GDM1 (cell line): ENCODE measurements around the gene TPBGL.

Source experiments
- DNase-seq: peaks from one replicate; lab custom pipeline; 2025; lab: John Stamatoyannopoulos, UW

Gene TPBGL, protein sequence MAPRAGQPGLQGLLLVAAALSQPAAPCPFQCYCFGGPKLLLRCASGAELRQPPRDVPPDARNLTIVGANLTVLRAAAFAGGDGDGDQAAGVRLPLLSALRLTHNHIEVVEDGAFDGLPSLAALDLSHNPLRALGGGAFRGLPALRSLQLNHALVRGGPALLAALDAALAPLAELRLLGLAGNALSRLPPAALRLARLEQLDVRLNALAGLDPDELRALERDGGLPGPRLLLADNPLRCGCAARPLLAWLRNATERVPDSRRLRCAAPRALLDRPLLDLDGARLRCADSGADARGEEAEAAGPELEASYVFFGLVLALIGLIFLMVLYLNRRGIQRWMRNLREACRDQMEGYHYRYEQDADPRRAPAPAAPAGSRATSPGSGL

DNA sequence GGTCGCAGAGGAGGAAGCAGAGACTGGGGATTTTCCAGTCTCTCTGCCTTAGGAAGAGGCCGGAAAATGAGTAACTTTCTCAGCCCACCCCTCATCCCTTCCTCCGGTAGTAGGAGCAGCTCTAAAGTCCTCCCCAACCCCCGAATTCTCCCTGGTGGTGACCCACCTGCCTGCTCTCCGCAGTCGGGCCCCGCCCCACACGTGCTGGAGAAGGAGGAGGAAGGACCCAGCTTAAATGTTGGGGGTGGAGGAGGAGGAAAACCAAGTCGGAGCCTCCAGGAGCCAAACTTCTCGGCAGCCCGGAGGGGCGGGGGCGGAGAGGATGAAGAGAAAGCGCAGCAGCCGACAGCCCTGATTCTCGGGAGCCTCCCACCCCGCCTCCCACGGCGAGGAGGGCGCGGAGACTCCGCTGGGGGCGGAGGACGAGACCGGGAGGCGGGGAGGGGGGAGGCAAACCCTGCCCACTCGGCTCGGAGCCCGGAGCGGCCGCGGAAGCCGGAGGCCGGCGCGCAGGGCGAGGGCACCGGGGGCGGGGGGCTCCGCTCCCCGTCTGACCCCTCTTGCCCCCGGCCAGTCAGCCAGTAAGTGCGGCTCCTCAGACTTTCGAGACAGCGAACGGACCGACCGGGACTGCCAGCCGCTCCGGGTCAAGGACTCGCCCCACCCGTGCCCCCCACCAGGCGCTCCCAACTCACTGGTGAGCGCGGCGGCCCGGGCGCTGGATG is at the start of gene TPBGL:
TPBGL (plus strand) TSS at position 464 of the 725 bp plus-strand sequence. CDS start 276 bp downstream, outside the sequence.
- DNase-seq: no peak

DNA sequence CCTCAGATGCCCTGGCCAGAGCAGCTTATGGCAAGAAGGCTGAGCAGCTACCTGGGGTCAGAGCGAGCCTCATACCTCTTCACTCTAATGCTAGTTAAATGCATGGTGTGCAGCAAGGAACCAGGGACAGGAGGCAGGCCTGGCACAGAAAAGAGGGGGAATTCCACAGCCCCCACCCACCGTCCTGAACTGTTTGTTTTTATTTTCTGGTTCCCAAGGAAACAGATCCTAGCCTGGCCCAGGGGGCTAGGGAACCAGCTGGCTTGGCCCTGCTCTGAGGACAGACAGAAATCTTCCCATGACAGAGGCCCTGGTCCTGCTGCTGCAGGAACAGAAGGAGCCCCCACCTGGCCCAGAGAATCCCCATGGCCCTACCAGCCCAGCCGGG is 49.2 kb upstream of the TPBGL start:
- DNase-seq: no peak

DNA sequence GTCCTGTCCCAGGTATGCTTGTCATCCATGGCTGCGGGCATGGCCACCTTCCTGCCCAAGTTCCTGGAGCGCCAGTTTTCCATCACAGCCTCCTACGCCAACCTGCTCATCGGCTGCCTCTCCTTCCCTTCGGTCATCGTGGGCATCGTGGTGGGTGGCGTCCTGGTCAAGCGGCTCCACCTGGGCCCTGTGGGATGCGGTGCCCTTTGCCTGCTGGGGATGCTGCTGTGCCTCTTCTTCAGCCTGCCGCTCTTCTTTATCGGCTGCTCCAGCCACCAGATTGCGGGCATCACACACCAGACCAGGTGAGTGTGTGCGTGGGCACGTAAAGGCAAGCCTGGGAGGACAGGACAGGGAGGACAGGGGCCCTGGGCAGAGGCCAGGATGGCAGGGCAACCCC is 47.3 kb upstream of the TPBGL start:
- no peak for DNase-seq

GRCh38 chr11:75193711-75194110 is 46.9 kb upstream of the TPBGL start:
- DNase-seq: no peak

GRCh38 chr11:75194147-75194546 is 46.4 kb upstream of the TPBGL start:
- no peak for DNase-seq

DNA sequence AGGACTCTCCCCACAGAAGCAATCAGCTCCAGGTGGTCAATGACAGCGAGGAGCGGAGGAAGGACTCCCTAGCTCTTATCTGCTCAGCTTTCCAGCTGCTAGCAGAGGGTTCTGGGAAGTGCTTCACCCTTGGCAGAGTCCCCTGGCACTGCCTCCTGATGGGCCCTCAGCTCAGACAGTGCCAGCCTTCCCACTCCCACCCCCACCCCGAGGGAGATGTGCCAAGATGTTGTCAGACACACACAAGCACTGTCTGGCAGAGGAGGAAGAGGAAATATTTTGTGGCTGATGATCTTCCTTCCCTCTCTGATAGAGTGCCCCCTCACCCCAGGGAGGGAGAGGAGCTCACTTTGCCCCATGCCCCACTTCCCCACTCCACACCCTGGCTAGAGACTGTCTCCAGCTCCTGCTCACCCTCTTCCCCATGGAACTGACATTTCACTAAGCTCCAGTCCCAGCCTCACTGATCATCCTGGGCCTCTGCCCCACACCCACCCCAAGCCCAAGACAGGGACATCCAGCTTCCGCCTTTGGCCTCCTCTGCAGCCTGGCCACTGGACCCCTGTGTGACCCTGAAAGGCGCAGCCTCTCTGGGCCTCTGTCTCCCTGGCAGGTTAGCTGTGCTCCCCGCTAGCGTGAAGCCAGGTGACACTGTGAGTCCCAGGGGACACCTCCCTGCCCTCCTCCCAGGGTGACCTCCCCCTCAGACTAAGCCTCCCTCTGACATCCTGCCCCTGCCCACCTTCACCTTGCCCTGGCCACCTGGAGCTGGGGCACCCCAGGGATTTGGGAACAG is 45.2 kb upstream of the TPBGL start:
- DNase-seq: no peak

- DNase-seq: no peak
Measured at GRCh38 chr11:75196426-75196825, 44.1 kb upstream of the TPBGL start.

DNA sequence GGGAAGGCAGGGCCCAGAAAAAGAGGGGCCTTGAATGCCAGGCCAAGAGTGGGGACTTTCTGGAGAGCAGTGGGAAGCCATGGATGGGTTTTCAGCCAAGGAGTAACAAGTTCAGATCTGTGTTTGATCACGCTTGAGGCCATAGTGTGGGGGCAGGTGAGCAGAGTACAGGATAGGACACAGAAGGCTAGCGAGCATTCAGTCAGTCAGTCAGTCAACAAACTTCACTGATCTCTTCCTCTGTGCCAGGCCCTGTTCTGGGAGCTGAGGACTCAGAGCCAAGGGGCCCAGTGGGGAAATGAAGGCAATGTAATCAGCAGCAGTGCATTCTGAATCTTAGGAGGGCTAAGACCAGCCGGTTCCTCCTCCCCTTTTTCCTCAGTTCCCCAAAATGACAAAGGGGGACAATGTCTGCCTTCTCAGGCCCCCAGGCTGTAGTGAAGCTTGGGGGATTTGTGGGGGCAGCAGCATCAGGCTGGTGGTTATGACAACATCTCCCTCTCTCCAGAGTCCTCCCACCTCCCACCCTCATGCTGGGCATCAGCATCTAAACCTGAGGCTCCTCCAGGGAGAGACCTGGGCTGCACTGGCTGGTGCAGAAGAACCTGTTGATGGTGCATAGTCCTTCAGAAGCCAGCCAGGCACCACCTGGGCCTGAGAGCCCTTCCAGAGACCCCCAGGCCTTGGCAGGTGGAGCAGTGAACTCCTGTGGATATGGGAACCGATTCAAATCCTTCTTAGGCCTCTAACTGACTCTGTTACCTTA is 42.9 kb upstream of the TPBGL start:
- DNase-seq: no peak

DNA sequence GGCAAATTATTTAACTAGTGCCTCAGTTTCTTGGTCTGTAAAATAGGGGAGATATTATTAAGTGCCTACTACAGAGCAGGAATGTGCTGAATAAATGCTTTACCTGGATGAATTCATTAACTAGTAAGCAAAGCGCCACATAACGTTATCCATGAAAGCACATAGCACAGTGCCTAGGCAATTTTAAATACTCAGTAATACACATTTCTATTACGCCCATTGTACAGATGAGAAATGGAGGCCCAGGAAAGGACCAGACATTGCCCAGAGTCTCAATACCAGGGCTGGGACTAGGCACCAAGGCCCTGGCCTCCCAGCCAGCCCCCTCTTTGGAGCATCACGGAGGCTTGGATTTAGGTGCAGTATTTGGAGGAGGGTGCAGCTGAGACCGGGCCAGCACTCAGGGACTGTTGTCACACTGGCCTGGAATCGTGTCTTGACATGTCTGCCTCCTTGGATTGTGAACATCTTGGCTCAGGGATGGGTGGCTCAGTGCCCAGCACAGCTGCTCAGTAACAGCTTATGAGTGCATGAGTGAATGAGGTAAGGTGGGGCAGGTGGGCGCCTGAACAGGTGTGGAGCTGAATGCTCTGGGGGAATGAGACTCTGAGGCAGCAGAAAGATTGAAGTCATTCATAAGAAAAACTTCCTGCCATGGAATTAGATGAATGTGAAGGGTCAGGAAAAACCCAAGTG is 42.1 kb upstream of the TPBGL start:
- no peak for DNase-seq

- no peak for DNase-seq
Measured at GRCh38 chr11:75199412-75199955, 41.1 kb upstream of the TPBGL start.

DNA sequence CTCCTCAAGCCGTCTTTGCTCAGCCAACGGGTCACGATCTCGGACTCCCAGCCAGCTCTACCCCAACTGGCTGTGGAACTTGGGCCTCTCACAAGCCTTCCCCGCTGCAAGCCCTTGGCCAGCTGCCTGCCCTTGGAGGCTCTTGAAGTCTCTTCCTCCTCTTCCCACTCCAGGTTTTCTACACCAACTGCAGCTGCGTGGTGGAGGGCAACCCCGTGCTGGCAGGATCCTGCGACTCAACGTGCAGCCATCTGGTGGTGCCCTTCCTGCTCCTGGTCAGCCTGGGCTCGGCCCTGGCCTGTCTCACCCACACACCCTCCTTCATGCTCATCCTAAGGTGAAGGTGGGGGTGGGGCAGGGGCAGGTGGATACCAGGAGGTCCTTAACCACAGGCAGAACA is 40.5 kb upstream of the TPBGL start:
- DNase-seq: no peak

GRCh38 chr11:75200531-75200930 is 40.0 kb upstream of the TPBGL start:
- no peak for DNase-seq

GRCh38 chr11:75201771-75202170 is 38.8 kb upstream of the TPBGL start:
- DNase-seq: no peak

- DNase-seq: no peak
Measured at GRCh38 chr11:75202195-75202594, 38.4 kb upstream of the TPBGL start.

DNA sequence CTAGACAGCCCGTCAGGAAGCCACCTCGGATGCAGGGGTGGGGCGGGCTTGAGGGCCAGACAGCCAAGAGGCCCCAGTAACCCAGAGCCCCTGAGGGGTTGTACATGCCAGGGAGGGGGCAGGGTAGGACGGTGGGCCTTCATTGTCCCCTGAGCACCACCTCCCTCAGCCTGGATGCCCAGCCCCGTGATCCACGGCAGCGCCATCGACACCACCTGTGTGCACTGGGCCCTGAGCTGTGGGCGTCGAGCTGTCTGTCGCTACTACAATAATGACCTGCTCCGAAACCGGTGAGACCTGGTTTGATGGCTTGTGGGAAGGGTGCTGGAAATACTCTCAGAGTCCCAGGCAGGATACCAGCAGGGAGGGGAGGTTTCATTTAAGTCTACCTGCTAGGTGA is 37.4 kb upstream of the TPBGL start:
- DNase-seq: no peak

- no peak for DNase-seq
Measured at GRCh38 chr11:75203641-75204011, 36.9 kb upstream of the TPBGL start.

- no peak for DNase-seq
Measured at GRCh38 chr11:75204012-75204674, 36.4 kb upstream of the TPBGL start.

GRCh38 chr11:75204685-75205563 is 35.6 kb upstream of the TPBGL start:
- DNase-seq: peak; percentile 45

- DNase-seq: no peak
Measured at GRCh38 chr11:75205564-75206020, 35.0 kb upstream of the TPBGL start.
